ENCODE data around the gene ASNSD1.
"Not testable (repeated sequence)": the region's sequence is repeated elsewhere in the genome, so short reads cannot be mapped to it uniquely, and the experiment has no call there.

ASNSD1 gene

DNA sequence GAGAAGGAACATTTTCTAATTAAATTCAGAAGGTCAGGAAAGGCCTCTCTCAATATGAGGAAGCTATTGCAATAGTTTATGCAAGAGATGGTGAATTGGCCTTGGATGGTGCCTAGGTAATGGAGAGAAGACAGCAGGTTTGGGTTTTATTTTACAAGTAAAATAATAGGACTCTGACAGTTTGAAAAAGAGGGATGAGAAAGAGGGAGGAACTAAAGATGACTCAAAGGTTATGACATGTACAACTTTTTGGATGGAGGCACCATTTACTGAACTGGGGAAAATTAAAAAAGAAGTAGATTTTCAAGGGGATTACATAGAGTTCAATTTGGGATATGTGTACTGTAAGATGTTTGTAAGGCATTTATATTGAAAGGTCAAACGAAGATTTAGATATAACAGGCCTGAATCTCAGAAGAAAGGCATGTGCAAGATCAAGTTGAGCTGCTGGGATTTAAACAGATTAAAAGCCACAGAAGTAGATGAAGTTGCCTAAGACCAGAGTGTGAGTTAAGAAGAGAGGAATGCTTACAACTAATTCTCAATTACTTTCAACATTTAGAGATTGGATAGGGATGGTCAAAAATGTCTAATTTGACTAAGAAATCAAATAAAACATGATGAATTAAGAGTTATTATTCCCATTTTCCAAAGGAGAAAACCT lies 12.3 kb upstream of the ASNSD1 start:
- DNase-seq = no peak

- no peak for DNase-seq
Observed at GRCh38 chr2:189651284-189651683, 10.0 kb upstream of the ASNSD1 start.

DNA sequence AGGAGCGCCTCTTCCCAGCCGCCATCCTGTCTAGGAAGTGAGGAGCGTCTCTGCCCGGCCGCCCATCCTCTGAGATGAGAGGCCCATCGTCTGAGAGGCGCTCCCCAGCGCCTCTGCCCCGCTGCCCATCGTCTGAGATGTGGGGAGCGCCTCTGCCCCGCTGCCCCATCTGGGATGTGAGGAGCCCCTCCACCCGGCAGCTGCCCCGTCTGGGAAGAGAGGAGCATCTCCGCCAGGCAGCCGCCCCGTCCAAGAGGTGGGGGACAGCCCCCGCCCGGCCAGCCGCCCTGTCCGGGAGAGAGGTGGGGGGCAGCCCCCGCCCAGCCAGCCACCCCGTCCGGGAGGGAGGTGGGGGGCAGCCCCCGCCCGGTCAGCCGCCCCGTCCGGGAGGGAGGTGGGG lies 7.8 kb upstream of the ASNSD1 start:
- DNase-seq = not testable (repeated sequence)

GRCh38 chr2:189654641-189655040 lies 6.6 kb upstream of the ASNSD1 start:
- DNase-seq = no peak

DNA sequence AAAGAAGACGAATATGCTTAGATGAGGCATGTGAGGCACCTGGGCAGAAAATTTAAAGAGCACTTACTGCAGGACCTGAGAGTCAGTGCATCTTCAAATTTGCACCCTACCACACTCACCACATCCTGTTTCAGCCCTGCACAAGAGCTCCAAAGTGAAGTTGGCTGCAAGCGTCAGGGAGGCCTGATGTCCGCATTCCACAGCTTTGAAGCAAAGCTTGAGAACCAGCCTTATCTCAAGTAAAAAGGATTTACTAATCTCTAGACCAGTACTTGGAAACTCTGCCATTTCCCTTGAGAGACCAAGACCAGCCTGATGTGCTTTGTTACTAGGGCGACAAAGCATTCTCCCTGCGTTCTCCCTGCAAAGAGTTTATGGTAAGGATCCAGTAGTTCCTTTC lies 3.4 kb upstream of the ASNSD1 start:
- DNase-seq = no peak

- no peak for DNase-seq
Observed at GRCh38 chr2:189658306-189659212, 2.7 kb upstream of the ASNSD1 start.

GRCh38 chr2:189659734-189660133 lies 1.5 kb upstream of the ASNSD1 start:
- DNase-seq = no peak

DNA sequence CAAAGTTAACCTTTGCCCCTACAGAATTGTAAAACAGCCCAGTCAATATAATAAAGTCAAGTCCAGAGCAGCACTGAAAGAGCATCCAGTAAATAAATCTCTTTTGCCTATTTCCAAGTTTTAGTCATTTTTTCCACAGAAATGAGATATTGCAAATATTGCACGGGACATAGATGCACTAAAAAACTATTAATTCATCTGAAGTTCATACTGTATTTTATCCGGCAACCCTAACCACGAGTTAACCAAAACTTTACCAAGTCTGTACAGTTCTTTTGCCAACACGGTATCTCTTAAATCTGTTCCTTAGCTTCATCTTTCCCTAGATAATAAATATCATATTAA lies 484 bp upstream of the ASNSD1 start:
- no peak for DNase-seq

GRCh38 chr2:189661957-189662321 lies 680 bp downstream of the ASNSD1 start:
- DNase-seq = no peak

GRCh38 chr2:189662669-189663226 lies 1.5 kb downstream of the ASNSD1 start:
- DNase-seq = no peak

DNA sequence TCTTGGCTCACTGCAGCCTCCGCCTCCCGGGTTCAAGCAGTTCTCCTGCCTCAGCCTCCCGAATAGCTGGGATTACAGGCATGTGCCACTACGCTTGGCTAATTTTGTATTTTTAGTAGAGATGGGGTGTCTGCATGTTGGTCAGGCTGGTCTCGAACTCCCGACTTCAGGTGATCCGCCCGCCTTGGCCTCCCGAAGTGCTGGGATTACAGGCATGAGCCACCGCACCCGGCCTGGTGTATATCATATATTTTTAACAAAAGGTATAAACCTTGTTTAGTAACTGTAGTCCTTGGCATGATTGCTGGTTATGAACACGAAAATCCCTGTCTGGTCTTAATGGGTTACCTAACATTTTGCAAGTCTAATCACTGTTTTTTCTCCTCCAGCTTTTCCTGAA lies 2.1 kb downstream of the ASNSD1 start:
- DNase-seq = not testable (repeated sequence)

- DNase-seq = no peak
Observed at GRCh38 chr2:189669913-189670312, 8.7 kb downstream of the ASNSD1 start.

- DNase-seq = no peak
Observed at GRCh38 chr2:189673661-189674373, 12.6 kb downstream of the ASNSD1 start.

GRCh38 chr2:189674374-189675112 lies 13.3 kb downstream of the ASNSD1 start, which contains the start of gene ANKAR:
Gene ANKAR, plus strand, starts transcription at chr2:189674670. Its CDS starts 1,821 bp downstream, at chr2:189676491.
- DNase-seq = no peak

DNA sequence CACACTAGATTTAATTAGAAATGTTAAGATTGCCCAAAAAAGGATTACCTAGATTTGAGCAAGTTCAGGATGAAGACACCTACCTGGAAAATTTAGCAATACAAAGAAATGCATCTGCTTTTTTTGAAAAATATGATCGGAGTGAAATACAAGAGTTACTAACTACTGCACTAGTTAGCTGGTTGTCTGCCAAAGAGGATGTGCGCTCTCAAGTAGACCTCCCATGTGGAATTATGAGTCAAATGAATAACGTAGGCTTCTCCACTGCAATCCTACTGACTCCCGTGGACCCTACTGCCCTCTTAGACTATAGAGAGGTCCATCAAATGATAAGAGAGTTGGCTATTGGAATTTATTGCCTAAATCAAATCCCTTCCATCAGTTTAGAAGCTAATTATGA lies 15.2 kb downstream of the ASNSD1 start:
- no peak for DNase-seq

GRCh38 chr2:189679226-189679625 lies 18.0 kb downstream of the ASNSD1 start:
- DNase-seq = no peak

DNA sequence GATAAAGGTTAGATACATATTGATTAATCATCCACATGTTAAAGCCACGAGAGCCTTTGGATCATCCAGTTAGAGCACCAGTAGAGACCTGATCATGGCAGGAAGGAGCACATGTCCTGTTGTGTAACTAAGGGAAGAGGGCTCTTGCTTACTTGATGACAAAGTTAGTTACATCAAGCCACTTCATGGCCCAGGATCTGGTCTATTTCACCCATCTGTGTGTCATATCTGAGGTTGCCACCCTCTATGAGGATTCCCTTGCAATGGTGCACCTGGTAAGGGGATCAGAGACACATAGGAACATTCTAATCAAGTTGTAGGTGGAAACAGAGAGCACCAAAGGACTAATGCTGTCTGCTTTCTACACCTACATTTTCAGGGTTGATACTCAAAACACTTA lies 19.9 kb downstream of the ASNSD1 start:
- no peak for DNase-seq

DNA sequence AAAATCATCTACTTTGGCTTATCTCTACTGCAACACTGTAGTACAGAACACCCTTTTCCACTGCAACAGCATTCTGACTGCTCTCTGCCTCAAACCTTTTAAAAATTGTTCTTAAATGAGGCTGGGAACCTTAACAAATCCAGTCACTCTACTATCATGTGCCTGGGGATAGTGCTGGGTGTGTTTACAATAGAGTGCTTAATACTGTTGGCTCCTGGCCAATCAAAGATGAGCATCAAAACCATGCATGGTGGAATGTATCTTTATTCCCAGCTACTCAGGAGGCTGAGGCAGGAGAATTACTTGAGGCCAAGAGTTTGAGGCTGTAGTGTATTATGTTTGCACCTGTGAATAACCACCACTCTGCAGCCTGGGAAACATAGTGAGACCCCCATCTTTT lies 20.6 kb downstream of the ASNSD1 start:
- DNase-seq = no peak

DNA sequence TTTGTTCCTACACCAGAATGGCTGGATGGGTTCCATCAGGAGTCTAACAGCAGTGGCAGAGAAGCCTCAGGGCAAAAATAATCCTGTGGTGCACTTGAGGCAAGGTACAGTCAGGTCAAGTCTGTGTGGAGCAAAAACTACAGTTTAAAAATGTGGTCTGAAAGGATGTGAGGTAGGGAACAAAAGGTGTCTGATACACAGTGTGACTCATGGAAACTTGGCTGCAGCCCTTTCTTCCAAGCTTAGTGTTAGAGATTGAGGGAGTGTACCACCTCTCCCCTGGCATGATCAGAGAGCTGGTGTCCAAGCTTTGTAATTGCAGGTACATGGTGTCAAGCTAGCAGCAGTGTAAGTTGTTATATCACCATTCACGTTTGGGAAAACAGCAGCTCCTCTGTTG lies 22.1 kb downstream of the ASNSD1 start:
- no peak for DNase-seq

DNA sequence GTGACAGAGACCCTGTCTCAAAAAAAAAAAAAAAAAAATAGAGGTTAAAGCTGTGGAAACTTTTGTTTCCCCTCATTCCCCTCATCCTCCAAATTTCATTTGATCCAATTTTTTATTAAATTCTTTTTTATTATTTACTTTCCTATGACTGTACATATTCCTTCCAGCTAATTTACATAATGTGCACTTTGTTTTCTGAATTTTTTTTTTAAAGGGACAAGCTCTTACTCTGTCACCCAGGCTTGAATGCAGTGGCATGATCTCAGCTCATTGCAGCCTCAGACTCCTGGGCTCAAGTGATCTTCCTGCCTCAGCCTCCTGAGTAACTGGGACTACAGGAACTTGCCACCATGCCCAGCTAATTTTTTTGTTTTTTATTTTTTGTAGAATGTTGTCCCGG lies 23.6 kb downstream of the ASNSD1 start:
- no peak for DNase-seq

GRCh38 chr2:189685540-189686229 lies 24.4 kb downstream of the ASNSD1 start:
- no peak for DNase-seq

GRCh38 chr2:189687796-189688195 lies 26.5 kb downstream of the ASNSD1 start:
- not testable (repeated sequence) for DNase-seq
